ENCODE data around the gene ABHD3.
"Not testable (repeated sequence)": the region's sequence is repeated elsewhere in the genome, so short reads cannot be mapped to it uniquely, and the experiment has no call there.

Gene ABHD3

GRCh38 chr18:21669736-21670285, 34.8 kb downstream of the ABHD3 start:
- Histone ChIP-seq H3K4me3 (ENCODE audit: low read length) (no peak overlapping the region), H3K9me3 (replicated peaks; ENCODE audit: low read length) (no peaks in the 10 kb centered on the region), H3K4me1 (ENCODE audit: control insufficient read depth, insufficient read depth, low read length) (peaks cover 14% of the 10 kb centered on the region), H3K9ac (ENCODE audit: low read depth, low read length) (no peak overlapping the region), H3K36me3 (ENCODE audit: insufficient read depth, low read length) (no peaks in the 10 kb centered on the region), H3K4me2 (ENCODE audit: low read length) (no peak overlapping the region), H3K27me3 (ENCODE audit: control insufficient read depth, insufficient read depth, low read length) (no peaks in the 10 kb centered on the region)

- no peaks in the 10 kb centered on the region for H3K4me1 ChIP-seq (ENCODE audit: control insufficient read depth, insufficient read depth, low read length)
- no peak overlapping the region for H3K4me3 ChIP-seq (ENCODE audit: low read length)
- H3K9me3 ChIP-seq (replicated peaks; ENCODE audit: low read length): no peaks in the 10 kb centered on the region
- H3K27me3 ChIP-seq (ENCODE audit: control insufficient read depth, insufficient read depth, low read length): no peaks in the 10 kb centered on the region
- no peak overlapping the region for H3K4me2 ChIP-seq (ENCODE audit: low read length)
- no peaks in the 10 kb centered on the region for H3K36me3 ChIP-seq (ENCODE audit: insufficient read depth, low read length)
- no peak overlapping the region for H3K9ac ChIP-seq (ENCODE audit: low read depth, low read length)
Measured at GRCh38 chr18:21664069-21664468, 40.5 kb downstream of the ABHD3 start.

- H3K4me3 ChIP-seq (ENCODE audit: low read length): no peak overlapping the region
- H3K9me3 ChIP-seq (replicated peaks; ENCODE audit: low read length): no peaks in the 10 kb centered on the region
- H3K4me1 ChIP-seq (ENCODE audit: control insufficient read depth, insufficient read depth, low read length): no peaks in the 10 kb centered on the region
- H3K4me2 ChIP-seq (ENCODE audit: low read length): no peak overlapping the region
- no peaks in the 10 kb centered on the region for H3K27me3 ChIP-seq (ENCODE audit: control insufficient read depth, insufficient read depth, low read length)
- H3K9ac ChIP-seq (ENCODE audit: low read depth, low read length): no peak overlapping the region
- no peaks in the 10 kb centered on the region for H3K36me3 ChIP-seq (ENCODE audit: insufficient read depth, low read length)
Measured at GRCh38 chr18:21663578-21663977, 41.0 kb downstream of the ABHD3 start.

GRCh38 chr18:21662581-21662980, 42.0 kb downstream of the ABHD3 start:
- no peaks in the 10 kb centered on the region for H3K9me3 ChIP-seq (replicated peaks; ENCODE audit: low read length)
- H3K36me3 ChIP-seq (ENCODE audit: insufficient read depth, low read length): no peaks in the 10 kb centered on the region
- no peak overlapping the region for H3K4me3 ChIP-seq (ENCODE audit: low read length)
- H3K27me3 ChIP-seq (ENCODE audit: control insufficient read depth, insufficient read depth, low read length): no peaks in the 10 kb centered on the region
- H3K4me1 ChIP-seq (ENCODE audit: control insufficient read depth, insufficient read depth, low read length): no peaks in the 10 kb centered on the region
- no peak overlapping the region for H3K9ac ChIP-seq (ENCODE audit: low read depth, low read length)
- no peak overlapping the region for H3K4me2 ChIP-seq (ENCODE audit: low read length)

- H3K4me1 ChIP-seq (ENCODE audit: control insufficient read depth, insufficient read depth, low read length): peaks cover 11% of the 10 kb centered on the region
- H3K4me2 ChIP-seq (ENCODE audit: low read length): no peak overlapping the region
- no peak overlapping the region for H3K4me3 ChIP-seq (ENCODE audit: low read length)
- no peak overlapping the region for H3K9ac ChIP-seq (ENCODE audit: low read depth, low read length)
- H3K36me3 ChIP-seq (ENCODE audit: insufficient read depth, low read length): no peaks in the 10 kb centered on the region
- H3K9me3 ChIP-seq (replicated peaks; ENCODE audit: low read length): no peaks in the 10 kb centered on the region
- H3K27me3 ChIP-seq (ENCODE audit: control insufficient read depth, insufficient read depth, low read length): no peaks in the 10 kb centered on the region
Measured at GRCh38 chr18:21660078-21660477, 44.5 kb downstream of the ABHD3 start.

GRCh38 chr18:21656402-21656801, 48.2 kb downstream of the ABHD3 start:
- H3K4me2 ChIP-seq (ENCODE audit: low read length): no peak overlapping the region
- H3K4me3 ChIP-seq (ENCODE audit: low read length): no peak overlapping the region
- no peak overlapping the region for H3K9ac ChIP-seq (ENCODE audit: low read depth, low read length)
- H3K36me3 ChIP-seq (ENCODE audit: insufficient read depth, low read length): no peaks in the 10 kb centered on the region
- no peaks in the 10 kb centered on the region for H3K27me3 ChIP-seq (ENCODE audit: control insufficient read depth, insufficient read depth, low read length)
- no peaks in the 10 kb centered on the region for H3K9me3 ChIP-seq (replicated peaks; ENCODE audit: low read length)
- peaks cover 11% of the 10 kb centered on the region for H3K4me1 ChIP-seq (ENCODE audit: control insufficient read depth, insufficient read depth, low read length)

- H3K9ac ChIP-seq (ENCODE audit: low read depth, low read length): no peak overlapping the region
- no peaks in the 10 kb centered on the region for H3K9me3 ChIP-seq (replicated peaks; ENCODE audit: low read length)
- no peak overlapping the region for H3K4me2 ChIP-seq (ENCODE audit: low read length)
- no peaks in the 10 kb centered on the region for H3K27me3 ChIP-seq (ENCODE audit: control insufficient read depth, insufficient read depth, low read length)
- no peak overlapping the region for H3K4me3 ChIP-seq (ENCODE audit: low read length)
- H3K36me3 ChIP-seq (ENCODE audit: insufficient read depth, low read length): no peaks in the 10 kb centered on the region
- H3K4me1 ChIP-seq (ENCODE audit: control insufficient read depth, insufficient read depth, low read length): peaks cover 11% of the 10 kb centered on the region
Measured at GRCh38 chr18:21653361-21653760, 51.2 kb downstream of the ABHD3 start.

GRCh38 chr18:21652073-21652472, 52.5 kb downstream of the ABHD3 start:
- no peak overlapping the region for H3K4me3 ChIP-seq (ENCODE audit: low read length)
- H3K9me3 ChIP-seq (replicated peaks; ENCODE audit: low read length): no peaks in the 10 kb centered on the region
- H3K9ac ChIP-seq (ENCODE audit: low read depth, low read length): no peak overlapping the region
- H3K27me3 ChIP-seq (ENCODE audit: control insufficient read depth, insufficient read depth, low read length): no peaks in the 10 kb centered on the region
- H3K4me1 ChIP-seq (ENCODE audit: control insufficient read depth, insufficient read depth, low read length): peaks cover 10% of the 10 kb centered on the region
- no peak overlapping the region for H3K4me2 ChIP-seq (ENCODE audit: low read length)
- H3K36me3 ChIP-seq (ENCODE audit: insufficient read depth, low read length): no peaks in the 10 kb centered on the region

- no peak overlapping the region for H3K4me2 ChIP-seq (ENCODE audit: low read length)
- H3K27me3 ChIP-seq (ENCODE audit: control insufficient read depth, insufficient read depth, low read length): no peaks in the 10 kb centered on the region
- H3K9ac ChIP-seq (ENCODE audit: low read depth, low read length): no peak overlapping the region
- H3K36me3 ChIP-seq (ENCODE audit: insufficient read depth, low read length): no peaks in the 10 kb centered on the region
- no peaks in the 10 kb centered on the region for H3K9me3 ChIP-seq (replicated peaks; ENCODE audit: low read length)
- no peaks in the 10 kb centered on the region for H3K4me1 ChIP-seq (ENCODE audit: control insufficient read depth, insufficient read depth, low read length)
- no peak overlapping the region for H3K4me3 ChIP-seq (ENCODE audit: low read length)
Measured at GRCh38 chr18:21650311-21650710, 54.3 kb downstream of the ABHD3 start.

GRCh38 chr18:21640375-21640774, 64.2 kb downstream of the ABHD3 start:
- not testable (repeated sequence) for H3K36me3 ChIP-seq (ENCODE audit: insufficient read depth, low read length); H3K9ac ChIP-seq (ENCODE audit: low read depth, low read length); H3K4me1 ChIP-seq (ENCODE audit: control insufficient read depth, insufficient read depth, low read length); H3K27me3 ChIP-seq (ENCODE audit: control insufficient read depth, insufficient read depth, low read length); H3K4me3 ChIP-seq (ENCODE audit: low read length); H3K4me2 ChIP-seq (ENCODE audit: low read length); H3K9me3 ChIP-seq (replicated peaks; ENCODE audit: low read length)

GRCh38 chr18:21638822-21639221, 65.8 kb downstream of the ABHD3 start:
- Histone ChIP-seq H3K9ac (ENCODE audit: low read depth, low read length) (no peak overlapping the region), H3K36me3 (ENCODE audit: insufficient read depth, low read length) (peaks cover 3% of the 10 kb centered on the region), H3K4me2 (ENCODE audit: low read length) (no peak overlapping the region), H3K4me3 (ENCODE audit: low read length) (no peak overlapping the region), H3K9me3 (replicated peaks; ENCODE audit: low read length) (no peaks in the 10 kb centered on the region), H3K4me1 (ENCODE audit: control insufficient read depth, insufficient read depth, low read length) (no peaks in the 10 kb centered on the region), H3K27me3 (ENCODE audit: control insufficient read depth, insufficient read depth, low read length) (no peaks in the 10 kb centered on the region)

GRCh38 chr18:21636769-21637168, 67.8 kb downstream of the ABHD3 start:
- Histone ChIP-seq H3K4me2 (ENCODE audit: low read length) (no peak overlapping the region), H3K36me3 (ENCODE audit: insufficient read depth, low read length) (peaks cover 5% of the 10 kb centered on the region), H3K4me1 (ENCODE audit: control insufficient read depth, insufficient read depth, low read length) (no peaks in the 10 kb centered on the region), H3K27me3 (ENCODE audit: control insufficient read depth, insufficient read depth, low read length) (no peaks in the 10 kb centered on the region), H3K9ac (ENCODE audit: low read depth, low read length) (no peak overlapping the region), H3K9me3 (replicated peaks; ENCODE audit: low read length) (no peaks in the 10 kb centered on the region), H3K4me3 (ENCODE audit: low read length) (no peak overlapping the region)
